Loucy (cell line): ENCODE data around the gene PRR5.

Experiments
- H2AFZ ChIP-seq: fragments of 200-600 bp; sonication (generic); 2 replicates; pipeline ENCODE4 v1.6.0; 2016; ENCODE audit warnings: antibody characterized with exemption, mild to moderate bottlenecking, low read length, moderate library complexity
- H3F3A ChIP-seq: fragments of 200-600 bp; 2 replicates; pipeline ENCODE4 v1.6.0; 2016; ENCODE audit warnings: antibody characterized with exemption, low read depth, mild to moderate bottlenecking
- H3K27me3 ChIP-seq: fragments of 200-600 bp; sonication (generic); 2 replicates; pipeline ENCODE4 v1.6.1; 2014; ENCODE audit warnings: low read length, mild to moderate bottlenecking; ENCODE audit not compliant: insufficient read depth, poor library complexity, severe bottlenecking
- H3K36me3 ChIP-seq: fragments of 200-600 bp; sonication (generic); 2 replicates; pipeline ENCODE4 v1.6.1; 2016; ENCODE audit warnings: low read length; ENCODE audit not compliant: insufficient read depth
- H3K4me1 ChIP-seq: fragments of 200-600 bp; sonication (generic); 2 replicates; pipeline ENCODE4 v1.5.1; 2014; ENCODE audit warnings: low read length, mild to moderate bottlenecking; ENCODE audit not compliant: insufficient read depth, poor library complexity, severe bottlenecking
- H3K4me2 ChIP-seq: fragments of 200-600 bp; sonication (generic); 2 replicates; pipeline ENCODE4 v1.6.0; 2014; ENCODE audit warnings: antibody characterized with exemption, low read length, low read depth, mild to moderate bottlenecking; ENCODE audit not compliant: poor library complexity, severe bottlenecking
- H3K4me3 ChIP-seq: fragments of 200-600 bp; sonication (generic); 2 replicates; pipeline ENCODE4 v1.5.1; 2014; ENCODE audit warnings: low read length, mild to moderate bottlenecking, mixed read lengths; ENCODE audit not compliant: poor library complexity, severe bottlenecking
- H3K79me2 ChIP-seq: fragments of 200-600 bp; sonication (generic); 2 replicates; pipeline ENCODE4 v1.6.1; 2014; ENCODE audit warnings: low read length; ENCODE audit not compliant: insufficient read depth
- H3K9ac ChIP-seq: fragments of 200-600 bp; sonication (generic); 2 replicates; pipeline ENCODE4 v1.6.0; 2014; ENCODE audit warnings: mild to moderate bottlenecking, low read depth, low read length, moderate library complexity; ENCODE audit not compliant: poor library complexity, severe bottlenecking
- H3K9me2 ChIP-seq: fragments of 200-600 bp; sonication (generic); replicated peaks from 2 replicates; pipeline ENCODE4 v1.6.1; 2016; ENCODE audit warnings: low read depth, low read length, mixed read lengths
- H3K9me3 ChIP-seq: fragments of 200-600 bp; sonication (generic); 2 replicates; pipeline ENCODE4 v1.6.1; 2014; ENCODE audit warnings: mild to moderate bottlenecking, antibody characterized with exemption, low read length, low read depth; ENCODE audit not compliant: insufficient read depth
- H4K20me1 ChIP-seq: fragments of 200-600 bp; sonication (generic); 2 replicates; pipeline ENCODE4 v1.6.0; 2014; ENCODE audit warnings: antibody characterized with exemption, low read length, mild to moderate bottlenecking; ENCODE audit not compliant: insufficient read depth, poor library complexity, severe bottlenecking
- EZH2phosphoT487 ChIP-seq: fragments of 200-600 bp; IDR thresholded peaks from 2 replicates; pipeline ENCODE4 v1.6.1; 2018; ENCODE audit warnings: antibody characterized with exemption, mild to moderate bottlenecking, moderate library complexity, borderline replicate concordance
- TF ChIP-seq, protein P1 (sequence below): fragments of 200-600 bp; sonication (generic); conservative IDR thresholded peaks from 2 replicates; pipeline ENCODE4 v1.5.1; 2014; ENCODE audit warnings: mild to moderate bottlenecking, antibody characterized with exemption, low read length

PRR5 gene

DNA sequence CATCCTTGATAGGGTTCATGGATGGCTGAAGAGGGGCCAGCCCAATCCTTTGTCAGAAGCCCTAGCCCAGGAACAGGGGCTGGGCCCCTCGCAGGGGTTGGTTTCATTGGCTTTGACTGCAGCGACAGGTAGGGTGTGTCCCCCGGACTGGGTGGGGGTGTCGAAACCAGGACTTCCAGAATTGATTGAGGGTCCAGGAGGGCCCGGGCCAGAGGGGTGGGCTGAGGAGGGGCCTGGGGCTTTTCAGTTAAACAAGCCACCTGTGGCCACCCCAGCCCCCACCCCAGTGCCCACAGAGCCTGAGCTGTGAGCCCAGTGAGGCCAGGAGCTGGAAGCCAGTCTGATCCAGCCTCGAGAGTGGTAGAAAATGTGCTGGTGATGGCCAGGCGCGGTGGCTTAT, 18.1 kb upstream of the PRR5 start:
- peaks cover 26% of the 10 kb centered on the region; the same call in 1 of the 2 replicates for H3K79me2 ChIP-seq
- no peak overlapping the region for H3K4me3 ChIP-seq
- peak overlapping the region; percentile 64 for H3K4me2 ChIP-seq
- H3K9ac ChIP-seq, result peak overlapping the region; percentile 46
- H3K27me3 ChIP-seq, result no peaks in the 10 kb centered on the region
- H3K9me3 ChIP-seq, result no peaks in the 10 kb centered on the region
- no peak overlapping the region for H2AFZ ChIP-seq
- peaks cover 54% of the 10 kb centered on the region for H3K4me1 ChIP-seq
- H4K20me1 ChIP-seq, result no peaks in the 10 kb centered on the region
- H3K36me3 ChIP-seq, result no peaks in the 10 kb centered on the region
- no peaks in the 10 kb centered on the region for H3F3A ChIP-seq
- no peaks in the 10 kb centered on the region for H3K9me2 ChIP-seq
- no peak for TF ChIP-seq EZH2phosphoT487
- TF ChIP-seq, protein P1, sequence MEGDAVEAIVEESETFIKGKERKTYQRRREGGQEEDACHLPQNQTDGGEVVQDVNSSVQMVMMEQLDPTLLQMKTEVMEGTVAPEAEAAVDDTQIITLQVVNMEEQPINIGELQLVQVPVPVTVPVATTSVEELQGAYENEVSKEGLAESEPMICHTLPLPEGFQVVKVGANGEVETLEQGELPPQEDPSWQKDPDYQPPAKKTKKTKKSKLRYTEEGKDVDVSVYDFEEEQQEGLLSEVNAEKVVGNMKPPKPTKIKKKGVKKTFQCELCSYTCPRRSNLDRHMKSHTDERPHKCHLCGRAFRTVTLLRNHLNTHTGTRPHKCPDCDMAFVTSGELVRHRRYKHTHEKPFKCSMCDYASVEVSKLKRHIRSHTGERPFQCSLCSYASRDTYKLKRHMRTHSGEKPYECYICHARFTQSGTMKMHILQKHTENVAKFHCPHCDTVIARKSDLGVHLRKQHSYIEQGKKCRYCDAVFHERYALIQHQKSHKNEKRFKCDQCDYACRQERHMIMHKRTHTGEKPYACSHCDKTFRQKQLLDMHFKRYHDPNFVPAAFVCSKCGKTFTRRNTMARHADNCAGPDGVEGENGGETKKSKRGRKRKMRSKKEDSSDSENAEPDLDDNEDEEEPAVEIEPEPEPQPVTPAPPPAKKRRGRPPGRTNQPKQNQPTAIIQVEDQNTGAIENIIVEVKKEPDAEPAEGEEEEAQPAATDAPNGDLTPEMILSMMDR, result no peak

DNA sequence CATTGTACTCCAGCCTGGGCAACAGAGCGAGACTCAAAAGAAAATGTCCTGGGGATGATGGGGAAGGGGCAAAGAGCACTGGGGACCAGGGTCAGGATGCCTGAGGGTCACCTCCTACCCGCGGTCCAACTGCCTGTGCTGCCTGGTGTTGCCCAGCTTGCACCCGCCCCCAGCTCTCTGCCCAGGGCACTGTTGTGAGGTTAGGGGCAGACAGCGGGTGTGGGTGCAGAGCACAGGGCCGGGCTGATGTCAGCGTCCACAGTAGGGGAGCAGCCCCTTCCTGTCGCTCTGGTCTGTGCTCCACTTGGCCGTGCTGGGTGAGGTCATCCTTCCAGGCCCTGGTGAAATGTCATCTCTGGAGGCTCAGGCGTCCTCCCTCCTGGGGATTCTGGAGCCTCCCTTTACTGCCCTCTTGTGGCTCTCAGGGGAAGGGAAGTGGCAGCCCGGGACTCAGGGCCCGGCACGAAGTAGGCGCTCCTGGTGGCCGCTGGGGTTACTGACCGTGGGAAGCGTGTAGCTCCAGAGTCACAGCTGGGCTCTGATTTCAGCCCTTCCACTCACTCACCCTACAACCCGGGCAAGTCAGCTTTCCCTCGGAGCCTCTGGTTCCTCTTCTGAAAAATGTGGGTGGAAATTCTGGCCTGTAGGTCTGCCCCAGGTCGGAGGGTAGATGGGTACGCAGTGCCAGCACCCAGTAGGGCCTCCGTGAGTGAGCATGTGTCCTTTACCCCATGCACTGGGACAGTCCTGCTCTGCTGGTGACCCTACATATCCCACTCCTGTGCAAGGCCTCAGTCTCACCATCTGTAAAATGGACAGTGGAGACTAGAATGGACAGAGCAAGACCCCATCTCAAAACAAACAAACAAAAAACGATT, 17.3 kb upstream of the PRR5 start:
- Histone ChIP-seq H3K9ac (no peak overlapping the region), H3F3A (no peaks in the 10 kb centered on the region), H3K4me3 (peak overlapping the region; percentile 34), H3K9me2 (no peaks in the 10 kb centered on the region), H3K4me2 (peak overlapping the region; percentile 59), H4K20me1 (no peaks in the 10 kb centered on the region), H2AFZ (no peak overlapping the region), H3K9me3 (no peaks in the 10 kb centered on the region), H3K79me2 (peaks cover 26% of the 10 kb centered on the region; the same call in 1 of the 2 replicates), H3K27me3 (no peaks in the 10 kb centered on the region), H3K4me1 (peaks cover 54% of the 10 kb centered on the region), H3K36me3 (no peaks in the 10 kb centered on the region)
- no peak for TF ChIP-seq EZH2phosphoT487
- TF ChIP-seq, protein P1, result peak; percentile 99

DNA sequence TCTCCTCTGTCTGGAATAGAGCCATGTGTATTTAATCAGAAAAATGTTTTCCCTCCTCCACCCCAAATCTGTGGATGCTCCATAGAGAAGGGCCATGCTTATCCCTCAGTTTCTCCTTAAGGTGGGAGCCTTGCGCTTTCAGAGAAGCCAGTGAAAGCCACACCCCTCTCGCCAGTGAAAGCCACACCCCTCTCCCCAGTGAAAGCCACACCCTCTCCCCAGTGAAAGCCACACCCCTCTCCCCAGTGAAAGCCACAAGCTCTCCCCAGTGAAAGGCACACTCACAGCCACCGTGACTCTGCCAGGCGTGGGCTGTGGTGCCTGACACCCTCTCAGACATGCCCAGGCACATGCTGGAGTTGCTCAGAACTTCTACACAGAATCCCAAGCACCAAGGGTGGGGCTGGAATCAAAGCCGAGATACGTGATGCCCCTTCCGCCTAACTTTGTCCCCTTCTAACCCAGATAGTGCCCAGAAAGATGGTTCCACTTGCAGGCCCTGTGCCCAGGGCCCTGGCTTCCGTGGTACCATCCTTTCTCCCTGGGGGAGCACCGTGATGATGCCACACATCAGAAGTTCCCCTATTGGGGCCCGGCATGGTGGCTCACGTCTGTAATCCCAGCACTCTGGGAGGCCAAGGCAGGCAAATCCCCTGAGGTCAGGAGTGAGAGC, 16.5 kb upstream of the PRR5 start:
- H3F3A ChIP-seq, result no peaks in the 10 kb centered on the region
- no peaks in the 10 kb centered on the region for H3K27me3 ChIP-seq
- H3K4me3 ChIP-seq, result peak overlapping the region; percentile 34
- TF ChIP-seq, protein P1, result no peak
- no peak for TF ChIP-seq EZH2phosphoT487
- no peaks in the 10 kb centered on the region for H4K20me1 ChIP-seq
- peaks cover 18% of the 10 kb centered on the region; the same call in 1 of the 2 replicates for H3K79me2 ChIP-seq
- no peaks in the 10 kb centered on the region for H3K9me2 ChIP-seq
- peak overlapping the region; percentile 59 for H3K4me2 ChIP-seq
- no peaks in the 10 kb centered on the region for H3K36me3 ChIP-seq
- H2AFZ ChIP-seq, result no peak overlapping the region
- H3K4me1 ChIP-seq, result peaks cover 50% of the 10 kb centered on the region
- H3K9me3 ChIP-seq, result no peaks in the 10 kb centered on the region
- peak overlapping the region; percentile 71 for H3K9ac ChIP-seq
